Measurements from ENCODE around the gene JAML.

GRCh38 chr11:118263695-118264568 is 39.1 kb upstream of the JAML start, which contains the start of gene MPZL2:
- TF ChIP-seq POLR2AphosphoS5 (IDR thresholded peaks at IDR 0.05; ENCODE audit: borderline replicate concordance, low read depth, low read length) (no peak), EZH2 (IDR thresholded peaks at IDR 0.05) (no peak), FOXP2 (optimal IDR thresholded peaks at IDR 0.05; ENCODE audit: control extremely low read depth, extremely low read length, insufficient read depth) (no peak)

Measured in SK-N-MC (cell line).